HUES48 (cell line): Measurements from ENCODE around the gene SIGLEC10.

Experiments
- H3K27ac ChIP-seq: one replicate; pipeline ENCODE4 v1.7.0; 2013; ENCODE audit warnings: low read depth, low read length, inconsistent platforms
- H3K27me3 ChIP-seq: 2 replicates; pipeline ENCODE4 v1.6.1; 2013; ENCODE audit warnings: mild to moderate bottlenecking, low read length; ENCODE audit not compliant: control insufficient read depth, insufficient read depth
- H3K36me3 ChIP-seq: 2 replicates; pipeline ENCODE4 v1.6.1; 2013; ENCODE audit warnings: low read length; ENCODE audit not compliant: control insufficient read depth, insufficient read depth
- H3K4me1 ChIP-seq: 2 replicates; pipeline ENCODE4 v1.6.1; 2013; ENCODE audit warnings: mild to moderate bottlenecking, low read length; ENCODE audit not compliant: control insufficient read depth, insufficient read depth
- H3K4me3 ChIP-seq: 2 replicates; pipeline ENCODE4 v1.5.1; 2013; ENCODE audit warnings: mild to moderate bottlenecking, low read depth, low read length
- H3K9ac ChIP-seq: 2 replicates; pipeline ENCODE4 v1.6.1; 2013; ENCODE audit warnings: mild to moderate bottlenecking, low read depth, low read length, moderate library complexity
- H3K9me3 ChIP-seq: 2 replicates; pipeline ENCODE4 v1.6.1; 2013; ENCODE audit warnings: low read length; ENCODE audit not compliant: control insufficient read depth, insufficient read depth

SIGLEC10 gene

GRCh38 chr19:51364200-51365106, 53.0 kb downstream of the SIGLEC10 start:
- H3K9ac ChIP-seq, result no peak overlapping the region
- no peak overlapping the region for H3K4me3 ChIP-seq
- H3K4me1 ChIP-seq, result peaks cover 21% of the 10 kb centered on the region
- no peaks in the 10 kb centered on the region for H3K9me3 ChIP-seq
- H3K36me3 ChIP-seq, result no peaks in the 10 kb centered on the region
- peak overlapping the region; percentile 25 for H3K27ac ChIP-seq
- H3K27me3 ChIP-seq, result no peaks in the 10 kb centered on the region

DNA sequence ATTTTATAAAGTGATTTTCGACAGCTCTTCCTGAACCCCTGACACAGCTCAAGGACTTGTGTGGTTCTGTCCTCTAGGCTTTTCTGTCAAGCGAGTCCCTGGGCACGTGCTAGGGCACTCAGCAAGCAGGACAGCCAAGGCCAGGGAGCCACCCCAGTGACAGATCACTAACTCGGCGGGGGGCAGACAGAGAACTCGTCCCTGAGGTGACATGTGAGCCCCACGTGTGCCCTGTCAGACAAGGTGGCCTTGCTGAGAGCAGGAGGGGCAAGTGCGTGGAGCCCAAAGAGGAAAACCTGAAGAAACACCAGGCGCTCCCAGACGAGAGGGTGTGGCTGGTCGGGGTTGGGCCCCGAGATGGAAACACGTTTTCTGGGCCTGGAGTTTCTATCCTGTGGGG, 56.2 kb downstream of the SIGLEC10 start:
- Histone ChIP-seq H3K4me1 (peaks cover 14% of the 10 kb centered on the region), H3K9me3 (no peaks in the 10 kb centered on the region), H3K27ac (no peak overlapping the region), H3K27me3 (no peaks in the 10 kb centered on the region), H3K4me3 (no peak overlapping the region), H3K9ac (no peak overlapping the region), H3K36me3 (no peaks in the 10 kb centered on the region)
